H1 (cell line): ENCODE data around the gene FLCN. TPM values are rescaled to one million over a fixed set of nuclear protein-coding genes. Genes with fewer than 3 reads are reported as not detected.

Experiments
- CTCF ChIA-PET: fragments of 300-600 bp; sonication (Branson Sonifier 250); formaldehyde crosslinking; loops from one replicate; lab custom pipeline; 2021; ENCODE audit not compliant: partially characterized antibody; lab: Charles Lee
- POLR2A ChIA-PET: fragments of 300-600 bp; sonication (Branson Sonifier 250); formaldehyde crosslinking; loops from one replicate; lab custom pipeline; 2021; ENCODE audit warnings: inconsistent platforms; ENCODE audit not compliant: partially characterized antibody; lab: Charles Lee
- DNase-seq, 2 experiments: peaks; one replicate each; pipeline versions ENCODE4 v3.0.0 to v3.0.0-alpha.2; 2010 to 2022; ENCODE audit warnings: low spot score in 2 of 2, low read depth in 1 of 2, mixed read lengths in 1 of 2
- FAIRE-seq: peaks from 2 replicates; lab custom pipeline; 2011; peaks lifted over from hg19 to GRCh38; lab: Jason Lieb, UNC
- H2AFZ ChIP-seq: 2 replicates; pipeline ENCODE4 v1.8.1; 2012; ENCODE audit warnings: low read length, inconsistent platforms
- H2AK5ac ChIP-seq: 2 replicates; pipeline ENCODE4 v1.6.1; 2013; ENCODE audit warnings: low read depth, low read length
- H2BK120ac ChIP-seq: replicated peaks from 2 replicates; pipeline ENCODE3; 2013; ENCODE audit warnings: low read depth, low read length, inconsistent platforms
- H2BK12ac ChIP-seq: 2 replicates; pipeline ENCODE4 v1.6.1; 2013; ENCODE audit warnings: low read depth, low read length
- H2BK15ac ChIP-seq: 2 replicates; pipeline ENCODE4 v1.6.1; 2013; ENCODE audit warnings: low read length
- H2BK20ac ChIP-seq: 2 replicates; pipeline ENCODE4 v1.6.1; 2013; ENCODE audit warnings: low read length
- H2BK5ac ChIP-seq: 2 replicates; pipeline ENCODE4 v1.6.1; 2013; ENCODE audit warnings: low read depth, low read length
- H3K14ac ChIP-seq: 2 replicates; pipeline ENCODE4 v1.6.1; 2013; ENCODE audit warnings: inconsistent platforms; ENCODE audit not compliant: insufficient read length
- H3K18ac ChIP-seq: 2 replicates; pipeline ENCODE4 v1.6.1; 2013; ENCODE audit warnings: low read length; ENCODE audit errors: extremely low read depth
- H3K23ac ChIP-seq: 2 replicates; pipeline ENCODE4 v1.6.1; 2013; ENCODE audit warnings: inconsistent platforms; ENCODE audit not compliant: insufficient read length
- H3K23me2 ChIP-seq: 2 replicates; pipeline ENCODE4 v1.6.1; 2013; ENCODE audit warnings: low read depth, low read length
- H3K27ac ChIP-seq: 2 replicates; pipeline ENCODE4 v1.6.1; 2011; ENCODE audit warnings: low read depth, low read length, inconsistent platforms
- H3K27me3 ChIP-seq, 4 experiments: replicated peaks in 1 of 4; 1 replicate in 1 of 4; 2 replicates in 3 of 4; pipeline versions ENCODE4 v1.6.1 to v1.8.1; 2011 to 2013; ENCODE audit warnings: low read length in 3 of 4, mild to moderate bottlenecking in 3 of 4, inconsistent platforms in 2 of 4, mixed read lengths in 2 of 4, moderate library complexity in 1 of 4; ENCODE audit not compliant: control insufficient read depth in 3 of 4, insufficient read depth in 3 of 4; ENCODE audit errors: extremely low read depth in 1 of 4
- H3K36me3 ChIP-seq, 4 experiments: 2 replicates each; pipeline versions ENCODE4 v1.6.1 to v1.8.1; 2011 to 2013; ENCODE audit warnings: mild to moderate bottlenecking in 4 of 4, low read length in 3 of 4, moderate library complexity in 2 of 4, control low read depth in 1 of 4, inconsistent platforms in 1 of 4; ENCODE audit not compliant: insufficient read depth in 4 of 4, control insufficient read depth in 2 of 4
- H3K4ac ChIP-seq: replicated peaks from 2 replicates; pipeline ENCODE3; 2013; ENCODE audit warnings: low read length, low read depth, mixed read lengths, inconsistent platforms; ENCODE audit not compliant: insufficient read length
- H3K4me1 ChIP-seq, 4 experiments: replicated peaks in 1 of 4; 1 replicate in 1 of 4; 2 replicates in 3 of 4; pipeline versions ENCODE4 v1.6.1 to v1.8.1; 2011 to 2013; ENCODE audit warnings: low read length in 3 of 4, inconsistent platforms in 2 of 4, mixed read lengths in 1 of 4; ENCODE audit not compliant: insufficient read depth in 4 of 4, control insufficient read depth in 3 of 4
- H3K4me2 ChIP-seq, 2 experiments: 2 replicates each; pipeline versions ENCODE4 v1.6.1 to v1.8.1; 2011 to 2013; ENCODE audit warnings: low read depth in 2 of 2, low read length in 2 of 2, control low read depth in 1 of 2, inconsistent platforms in 1 of 2, mild to moderate bottlenecking in 1 of 2; ENCODE audit not compliant: insufficient read depth in 1 of 2
- H3K4me3 ChIP-seq, 4 experiments: fragments of 200-600, 300-600 bp in 1 of 4; sonication (generic), shearing (Covaris generic), sonication (Bioruptor Twin) in 1 of 4; 2 replicates each; pipeline versions ENCODE4 v1.5.1 to v1.8.1; 2011 to 2016; ENCODE audit warnings: low read length in 4 of 4, low read depth in 3 of 4, control low read depth in 2 of 4, inconsistent platforms in 2 of 4, mild to moderate bottlenecking in 2 of 4, mixed read lengths in 1 of 4, moderate library complexity in 1 of 4; ENCODE audit not compliant: insufficient read depth in 2 of 4; ENCODE audit errors: extremely low read depth in 1 of 4
- H3K56ac ChIP-seq: replicated peaks from 2 replicates; pipeline ENCODE3; 2013; ENCODE audit warnings: low read depth, mild to moderate bottlenecking, mixed read lengths, low read length, inconsistent platforms; ENCODE audit not compliant: insufficient read length
- H3K79me1 ChIP-seq: 2 replicates; pipeline ENCODE4 v1.6.1; 2013; ENCODE audit warnings: low read depth, low read length, control low read depth
- H3K79me2 ChIP-seq, 2 experiments: 2 replicates each; pipeline versions ENCODE4 v1.6.1 to v1.8.1; 2012 to 2013; ENCODE audit warnings: low read length in 2 of 2, mild to moderate bottlenecking in 2 of 2, inconsistent platforms in 1 of 2; ENCODE audit not compliant: insufficient read depth in 2 of 2, control insufficient read depth in 1 of 2
- H3K9ac ChIP-seq, 4 experiments: replicated peaks in 1 of 4; 1 replicate in 1 of 4; 2 replicates in 3 of 4; pipeline versions ENCODE4 v1.6.1 to v1.8.1; 2011 to 2013; ENCODE audit warnings: low read depth in 3 of 4, low read length in 3 of 4, control low read depth in 2 of 4, mild to moderate bottlenecking in 2 of 4, moderate library complexity in 2 of 4, inconsistent platforms in 1 of 4; ENCODE audit errors: extremely low read depth in 1 of 4
- H3K9me3 ChIP-seq, 2 experiments: 2 replicates each; pipeline versions ENCODE4 v1.6.1 to v1.8.1; 2012 to 2013; ENCODE audit warnings: mild to moderate bottlenecking in 2 of 2, moderate library complexity in 2 of 2, control low read depth in 1 of 2, inconsistent platforms in 1 of 2, low read depth in 1 of 2, low read length in 1 of 2, mixed read lengths in 1 of 2; ENCODE audit not compliant: insufficient read depth in 2 of 2
- H4K20me1 ChIP-seq, 2 experiments: replicated peaks in 1 of 2; 2 replicates each; pipeline versions ENCODE3 to v1.8.1; 2011 to 2013; ENCODE audit warnings: inconsistent platforms in 2 of 2, low read length in 2 of 2, mild to moderate bottlenecking in 1 of 2; ENCODE audit not compliant: insufficient read depth in 2 of 2, control insufficient read depth in 1 of 2
- H4K5ac ChIP-seq: 2 replicates; pipeline ENCODE4 v1.6.1; 2013; ENCODE audit warnings: low read length, low read depth, mixed read lengths, inconsistent platforms; ENCODE audit not compliant: insufficient read length
- H4K8ac ChIP-seq: 2 replicates; pipeline ENCODE4 v1.8.0; 2013; ENCODE audit warnings: mild to moderate bottlenecking, moderate library complexity, low read length, inconsistent platforms; ENCODE audit not compliant: insufficient read depth; ENCODE audit errors: extremely low read depth
- H4K91ac ChIP-seq: replicated peaks from 2 replicates; pipeline ENCODE3; 2013; ENCODE audit warnings: low read length, mixed read lengths, inconsistent platforms; ENCODE audit not compliant: insufficient read length
- CHD2 ChIP-seq: IDR thresholded peaks from 2 replicates; pipeline ENCODE4 v1.6.1; 2012; ENCODE audit warnings: low read length, improper control_type of control experiment
- EGR1 ChIP-seq: IDR thresholded peaks from 2 replicates; pipeline ENCODE4 v1.6.1; 2011; ENCODE audit warnings: low read depth, low read length, borderline replicate concordance
- POLR2A ChIP-seq, 2 experiments: IDR thresholded peaks; 1 replicate in 1 of 2; 2 replicates in 1 of 2; pipeline ENCODE4 v1.6.1; 2011; ENCODE audit warnings: low read depth in 2 of 2, low read length in 2 of 2, mild to moderate bottlenecking in 2 of 2; ENCODE audit errors: control extremely low read depth in 1 of 2
- SP1 ChIP-seq: IDR thresholded peaks from 2 replicates; pipeline ENCODE4 v1.6.1; 2011; ENCODE audit warnings: low read depth, low read length
- SP2 ChIP-seq: IDR thresholded peaks from 2 replicates; pipeline ENCODE4 v1.6.1; 2012; ENCODE audit warnings: mild to moderate bottlenecking, low read length, inconsistent platforms
- SP4 ChIP-seq: IDR thresholded peaks from 2 replicates; pipeline ENCODE4 v1.6.1; 2012; ENCODE audit warnings: low read length, inconsistent platforms
- WGBS, 2 experiments: shearing (Covaris generic) in 1 of 2; methylation state at CpG; one replicate each; pipeline versions ENCODE4 v1.1.6 to v1.1.7; 2013 to 2015; ENCODE audit warnings: low lambda C conversion rate in 2 of 2, mixed read lengths in 2 of 2, inconsistent platforms in 1 of 2, low coverage in 1 of 2, missing lambda C conversion rate in 1 of 2; ENCODE audit not compliant: insufficient replicate concordance in 2 of 2, insufficient coverage in 1 of 2, insufficient read length in 1 of 2; ENCODE audit errors: extremely low coverage in 1 of 2, missing lambda C conversion rate in 1 of 2; 5-methylcytosine and 5-hydroxymethylcytosine counted together
- polyA plus RNA-seq, 7 experiments: library from polyadenylated mRNA; depleted of rRNA in 3 of 7; stranded (reverse) in 5 of 7; unstranded in 2 of 7; fragments of >200 nt in 5 of 7; fragments of 200-250 nt in 2 of 7; gene quantifications; 1 replicate in 5 of 7; 2 replicates in 1 of 7; 4 replicates in 1 of 7; pipeline versions ENCODE4 v1.2.1 to v1.2.3, GENCODE V29; 2011 to 2013; ENCODE audit warnings: missing spikeins in 2 of 7, mixed read lengths in 2 of 7
- total RNA-seq: library from RNA; stranded (reverse); fragmentation: NEBNext Ultra II Directional; extraction: Animal tissue kit (Norgen Biotek cat#: 25700); gene quantifications from 2 replicates; pipeline ENCODE4 v1.2.1, GENCODE V29; 2021
- TF ChIP-seq, protein P1 (sequence below): IDR thresholded peaks from 2 replicates; pipeline ENCODE4 v1.6.1; 2011; ENCODE audit warnings: low read length, improper control_type of control experiment
- TF ChIP-seq, protein P2 (sequence below): IDR thresholded peaks from 2 replicates; pipeline ENCODE4 v1.6.1; 2012; ENCODE audit warnings: low read length, inconsistent platforms

Gene FLCN
- total and polyA plus RNA-seq, 2 of the 8 experiments (the other 6 are each of a cell fraction or from before 2014, with no cell fraction given): 15.6 to 34.6 TPM

- Histone ChIP-seq H3K4ac (no peak overlapping the region), H4K8ac (no peak overlapping the region), H3K56ac (no peak overlapping the region), H3K27me3 (no peaks in the 10 kb centered on the region; a peak in 1 of 7 replicates), H2AFZ (no peak overlapping the region), H3K79me2 (no peaks in the 10 kb centered on the region), H3K23ac (no peak overlapping the region), H4K5ac (no peak overlapping the region), H3K14ac (no peak overlapping the region), H2AK5ac (no peak overlapping the region), H3K23me2 (no peaks in the 10 kb centered on the region), H2BK15ac (no peak overlapping the region), H4K91ac (no peak overlapping the region), H3K9me3 (no peaks in the 10 kb centered on the region), H3K36me3 (peaks cover 6 to 15% (median 9%) of the 10 kb centered on the region in 4 experiments; a peak in 6 of 8 replicates), H3K4me2 (no peak overlapping the region), H3K27ac (no peak overlapping the region), H3K9ac (no peak overlapping the region), H3K4me3 (no peak overlapping the region), H2BK5ac (no peak overlapping the region), H2BK20ac (no peak overlapping the region), H2BK120ac (no peak overlapping the region), H4K20me1 (peaks cover 2 to 12% of the 10 kb centered on the region in 2 experiments), H3K18ac (no peak overlapping the region), H3K79me1 (no peaks in the 10 kb centered on the region), H2BK12ac (no peak overlapping the region), H3K4me1 (no peaks in the 10 kb centered on the region)
- ChIA-PET POLR2A (no interaction called here), CTCF (interaction anchor here (0.6 to 6.2 kb wide), 12 partner anchors 9 to 174 kb away, joined by 3 to 44 read pairs (median 4); no protein-coding TSS in a partner anchor)
- TF ChIP-seq SP4 (no peak), SP2 (no peak), SP1 (no peak), CHD2 (no peak), EGR1 (no peak), POLR2A (IDR thresholded peaks at IDR 0.05; ENCODE audit: control extremely low read depth in 1 of 2, low read depth in 2 of 2, low read length in 2 of 2) (no peak)
- TF ChIP-seq, protein P1, sequence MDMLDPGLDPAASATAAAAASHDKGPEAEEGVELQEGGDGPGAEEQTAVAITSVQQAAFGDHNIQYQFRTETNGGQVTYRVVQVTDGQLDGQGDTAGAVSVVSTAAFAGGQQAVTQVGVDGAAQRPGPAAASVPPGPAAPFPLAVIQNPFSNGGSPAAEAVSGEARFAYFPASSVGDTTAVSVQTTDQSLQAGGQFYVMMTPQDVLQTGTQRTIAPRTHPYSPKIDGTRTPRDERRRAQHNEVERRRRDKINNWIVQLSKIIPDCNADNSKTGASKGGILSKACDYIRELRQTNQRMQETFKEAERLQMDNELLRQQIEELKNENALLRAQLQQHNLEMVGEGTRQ: no peak
- TF ChIP-seq, protein P2, sequence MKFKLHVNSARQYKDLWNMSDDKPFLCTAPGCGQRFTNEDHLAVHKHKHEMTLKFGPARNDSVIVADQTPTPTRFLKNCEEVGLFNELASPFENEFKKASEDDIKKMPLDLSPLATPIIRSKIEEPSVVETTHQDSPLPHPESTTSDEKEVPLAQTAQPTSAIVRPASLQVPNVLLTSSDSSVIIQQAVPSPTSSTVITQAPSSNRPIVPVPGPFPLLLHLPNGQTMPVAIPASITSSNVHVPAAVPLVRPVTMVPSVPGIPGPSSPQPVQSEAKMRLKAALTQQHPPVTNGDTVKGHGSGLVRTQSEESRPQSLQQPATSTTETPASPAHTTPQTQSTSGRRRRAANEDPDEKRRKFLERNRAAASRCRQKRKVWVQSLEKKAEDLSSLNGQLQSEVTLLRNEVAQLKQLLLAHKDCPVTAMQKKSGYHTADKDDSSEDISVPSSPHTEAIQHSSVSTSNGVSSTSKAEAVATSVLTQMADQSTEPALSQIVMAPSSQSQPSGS: no peak
- FAIRE-seq (no peak), DNase-seq (no peak)
- WGBS, 2 experiments: 95% methylated on average over 11 of the region's 17 CpGs; no CpG with 5 or more reads in 1 of the 2 experiments
Measured at GRCh38 chr17:17164676-17165075, 72.3 kb downstream of the FLCN start.
